Testis (tissue), 2 donors: ENCODE measurements around the gene IGSF9B.

Source experiments
- POLR2A ChIP-seq: fragments of 450-650 bp; IDR thresholded peaks from one replicate; pipeline ENCODE4 v1.6.1; 2017; ENCODE audit warnings: antibody characterized with exemption, mild to moderate bottlenecking, moderate library complexity
- TF ChIP-seq, protein P1 (sequence below), 3 experiments: fragments of 450-650 bp in 2 of 3; fragments of 200-600 bp in 1 of 3; sonication (generic) in 1 of 3; IDR thresholded peaks; one replicate each; pipeline ENCODE4 v1.5.1; 2016 to 2019; ENCODE audit warnings: antibody characterized with exemption in 3 of 3, mild to moderate bottlenecking in 2 of 3, moderate library complexity in 1 of 3

GRCh38 chr11:133949129-133949528 lies 7.6 kb downstream of the IGSF9B start:
- TF ChIP-seq, protein P1, sequence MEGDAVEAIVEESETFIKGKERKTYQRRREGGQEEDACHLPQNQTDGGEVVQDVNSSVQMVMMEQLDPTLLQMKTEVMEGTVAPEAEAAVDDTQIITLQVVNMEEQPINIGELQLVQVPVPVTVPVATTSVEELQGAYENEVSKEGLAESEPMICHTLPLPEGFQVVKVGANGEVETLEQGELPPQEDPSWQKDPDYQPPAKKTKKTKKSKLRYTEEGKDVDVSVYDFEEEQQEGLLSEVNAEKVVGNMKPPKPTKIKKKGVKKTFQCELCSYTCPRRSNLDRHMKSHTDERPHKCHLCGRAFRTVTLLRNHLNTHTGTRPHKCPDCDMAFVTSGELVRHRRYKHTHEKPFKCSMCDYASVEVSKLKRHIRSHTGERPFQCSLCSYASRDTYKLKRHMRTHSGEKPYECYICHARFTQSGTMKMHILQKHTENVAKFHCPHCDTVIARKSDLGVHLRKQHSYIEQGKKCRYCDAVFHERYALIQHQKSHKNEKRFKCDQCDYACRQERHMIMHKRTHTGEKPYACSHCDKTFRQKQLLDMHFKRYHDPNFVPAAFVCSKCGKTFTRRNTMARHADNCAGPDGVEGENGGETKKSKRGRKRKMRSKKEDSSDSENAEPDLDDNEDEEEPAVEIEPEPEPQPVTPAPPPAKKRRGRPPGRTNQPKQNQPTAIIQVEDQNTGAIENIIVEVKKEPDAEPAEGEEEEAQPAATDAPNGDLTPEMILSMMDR (IDR thresholded peaks at IDR 0.05): no peak
- no peak for TF ChIP-seq POLR2A
